A673 (cell line): ENCODE results near the gene VAV3. TPM values are rescaled to one million over a fixed set of nuclear protein-coding genes. Genes with fewer than 3 reads are reported as not detected.
A peak's percentile ranks its signal among the peaks of the same experiment; 100 is the strongest.

ENCODE experiments used
- BruUV-seq: library from RNA; stranded (reverse); fragments of 400-500 nt; replicated peaks from 2 replicates; lab custom pipeline; 2021; lab: Mats Ljungman, UMichigan
- CTCF ChIA-PET: fragments of 300-600 bp; sonication (Branson Sonifier 250); formaldehyde crosslinking; loops from one replicate; lab custom pipeline; 2022; ENCODE audit warnings: antibody characterized with exemption; lab: Charles Lee
- POLR2A ChIA-PET: fragments of 300-600 bp; sonication (Branson Sonifier 250); formaldehyde crosslinking; loops from one replicate; lab custom pipeline; 2022; ENCODE audit warnings: antibody characterized with exemption; ENCODE audit not compliant: low non-redundant PET; lab: Charles Lee
- DNase-seq: peaks from one replicate; pipeline ENCODE4 v3.0.0-alpha.2; 2015; ENCODE audit warnings: low spot score
- H3K27ac ChIP-seq: fragments of 200-600 bp; sonication (generic); 2 replicates; pipeline ENCODE4 v1.5.1; 2016; ENCODE audit warnings: mixed run types, low read depth, mild to moderate bottlenecking, mixed read lengths, antibody characterized with exemption, low read length; ENCODE audit not compliant: poor library complexity, severe bottlenecking
- H3K27me3 ChIP-seq: fragments of 200-600 bp; sonication (generic); replicated peaks from 2 replicates; pipeline ENCODE4 v1.6.1; 2017; ENCODE audit warnings: mixed run types, low read depth, mild to moderate bottlenecking, mixed read lengths, antibody characterized with exemption, low read length; ENCODE audit not compliant: insufficient read depth, poor library complexity
- H3K36me3 ChIP-seq: fragments of 200-600 bp; sonication (generic); 2 replicates; pipeline ENCODE4 v1.6.1; 2016; ENCODE audit warnings: mixed run types, mild to moderate bottlenecking, mixed read lengths, antibody characterized with exemption, low read length; ENCODE audit not compliant: insufficient read depth, poor library complexity, severe bottlenecking
- H3K4me1 ChIP-seq: fragments of 200-600 bp; sonication (generic); 2 replicates; pipeline ENCODE4 v1.6.1; 2017; ENCODE audit warnings: mixed run types, mild to moderate bottlenecking, mixed read lengths, antibody characterized with exemption, low read length; ENCODE audit not compliant: insufficient read depth, poor library complexity, severe bottlenecking
- H3K4me3 ChIP-seq: fragments of 200-600 bp; sonication (generic); 2 replicates; pipeline ENCODE4 v1.5.1; 2016; ENCODE audit warnings: low read depth, mixed run types, mild to moderate bottlenecking, mixed read lengths, low read length; ENCODE audit not compliant: poor library complexity, severe bottlenecking
- H3K9me3 ChIP-seq: fragments of 200-600 bp; sonication (generic); 2 replicates; pipeline ENCODE4 v1.6.1; 2016; ENCODE audit warnings: mixed run types, low read depth, mild to moderate bottlenecking, mixed read lengths, antibody characterized with exemption, low read length; ENCODE audit not compliant: poor library complexity, severe bottlenecking
- EZH2 ChIP-seq: fragments of 200-600 bp; sonication (generic); IDR thresholded peaks from 2 replicates; pipeline ENCODE4 v1.6.1; 2017; ENCODE audit warnings: borderline replicate concordance, low read depth, mild to moderate bottlenecking, mixed read lengths, antibody characterized with exemption, low read length; ENCODE audit not compliant: poor library complexity, severe bottlenecking
- intact Hi-C: fragments of 100-400 bp; cut with micrococcal nuclease; formaldehyde crosslinking; loops from one replicate; pipeline ENCODE4 v1.10.0; 2022; ENCODE audit not compliant: unreplicated experiment
- total RNA-seq: library from RNA; stranded (reverse); gene quantifications from 2 replicates; pipeline ENCODE4 v1.2.3, GENCODE V29; 2021
- TF ChIP-seq, protein P1 (sequence below): fragments of 300-800, 200-600 bp; sonication (generic); conservative IDR thresholded peaks from 2 replicates; pipeline ENCODE4 v1.5.1; 2017; ENCODE audit warnings: low read depth, mild to moderate bottlenecking, antibody characterized with exemption, low read length, moderate library complexity, mixed read lengths

VAV3 gene
- total RNA-seq, 1 experiment from 2014 or later = 0.30 TPM

DNA sequence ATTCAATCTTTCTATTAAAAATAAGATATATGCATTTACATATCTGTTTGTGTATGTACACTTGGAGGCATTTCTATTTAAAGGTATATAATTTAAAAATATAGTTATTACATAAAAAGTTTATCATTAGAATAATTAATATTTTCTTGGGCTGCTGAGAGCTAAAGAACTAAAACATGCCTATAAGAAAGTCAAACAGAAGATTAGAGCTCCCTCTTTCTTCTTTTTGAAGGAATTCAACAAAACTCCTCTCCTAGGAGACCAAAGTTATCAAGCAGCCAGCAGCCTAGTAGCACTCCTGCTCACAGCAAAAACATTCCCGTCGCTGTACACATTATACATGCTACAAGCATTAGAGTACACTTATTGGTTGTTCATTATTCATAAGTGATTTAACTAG, 216.4 kb downstream of the VAV3 start:
- intact Hi-C loops = loop anchor here (2.0 to 5.0 kb wide), 4 partner anchors 221 to 822 kb away; partner anchors contain the start of gene NTNG1
- Histone ChIP-seq H3K4me1 (peaks cover 25% of the 10 kb centered on the region), H3K27ac (no peak overlapping the region), H3K36me3 (no peaks in the 10 kb centered on the region), H3K27me3 (no peaks in the 10 kb centered on the region), H3K9me3 (no peaks in the 10 kb centered on the region), H3K4me3 (no peak overlapping the region)
- DNase-seq = peak; percentile 73
- CTCF ChIA-PET = interaction anchor here (0.6 to 0.7 kb wide), 4 partner anchors 42 to 604 kb away, joined by 3 read pairs; no protein-coding TSS in a partner anchor
- TF ChIP-seq EZH2 = no peak
- TF ChIP-seq, protein P1, sequence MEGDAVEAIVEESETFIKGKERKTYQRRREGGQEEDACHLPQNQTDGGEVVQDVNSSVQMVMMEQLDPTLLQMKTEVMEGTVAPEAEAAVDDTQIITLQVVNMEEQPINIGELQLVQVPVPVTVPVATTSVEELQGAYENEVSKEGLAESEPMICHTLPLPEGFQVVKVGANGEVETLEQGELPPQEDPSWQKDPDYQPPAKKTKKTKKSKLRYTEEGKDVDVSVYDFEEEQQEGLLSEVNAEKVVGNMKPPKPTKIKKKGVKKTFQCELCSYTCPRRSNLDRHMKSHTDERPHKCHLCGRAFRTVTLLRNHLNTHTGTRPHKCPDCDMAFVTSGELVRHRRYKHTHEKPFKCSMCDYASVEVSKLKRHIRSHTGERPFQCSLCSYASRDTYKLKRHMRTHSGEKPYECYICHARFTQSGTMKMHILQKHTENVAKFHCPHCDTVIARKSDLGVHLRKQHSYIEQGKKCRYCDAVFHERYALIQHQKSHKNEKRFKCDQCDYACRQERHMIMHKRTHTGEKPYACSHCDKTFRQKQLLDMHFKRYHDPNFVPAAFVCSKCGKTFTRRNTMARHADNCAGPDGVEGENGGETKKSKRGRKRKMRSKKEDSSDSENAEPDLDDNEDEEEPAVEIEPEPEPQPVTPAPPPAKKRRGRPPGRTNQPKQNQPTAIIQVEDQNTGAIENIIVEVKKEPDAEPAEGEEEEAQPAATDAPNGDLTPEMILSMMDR = peak; percentile 66
- POLR2A ChIA-PET = interaction anchor here (0.6 kb wide), 1 partner anchor 297 kb away, joined by 4 read pairs; no protein-coding TSS in a partner anchor
- BruUV-seq = no TSS peak

DNA sequence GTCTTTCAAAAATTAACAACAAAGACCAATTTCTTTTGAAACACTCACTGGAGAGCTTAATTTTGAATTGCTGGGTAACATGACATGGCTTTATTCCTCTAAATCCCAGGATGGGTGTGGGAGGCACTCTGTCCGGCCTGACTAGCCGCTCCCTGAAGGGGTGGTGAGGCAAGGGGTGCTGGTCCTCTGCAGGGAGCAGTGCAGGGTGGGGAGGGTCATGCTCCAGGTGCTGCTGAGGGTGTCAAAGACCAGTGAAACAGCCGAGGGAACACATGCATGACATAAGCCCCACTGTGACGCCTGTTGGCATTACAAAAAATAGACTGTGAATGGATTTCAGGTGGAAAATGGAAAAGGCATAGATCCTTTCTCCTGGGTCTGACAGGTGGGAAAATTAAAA, 223.7 kb downstream of the VAV3 start:
- Histone ChIP-seq H3K4me1 (peaks cover 5% of the 10 kb centered on the region), H3K27ac (no peak overlapping the region), H3K9me3 (no peaks in the 10 kb centered on the region), H3K4me3 (no peak overlapping the region), H3K36me3 (no peaks in the 10 kb centered on the region), H3K27me3 (no peaks in the 10 kb centered on the region)
- ChIA-PET POLR2A (no interaction called here), CTCF (no interaction called here)
- intact Hi-C loops = no loop called here
- no TSS peak for BruUV-seq
- no peak for DNase-seq
- TF ChIP-seq EZH2 = no peak
- TF ChIP-seq, protein P1 = no peak

DNA sequence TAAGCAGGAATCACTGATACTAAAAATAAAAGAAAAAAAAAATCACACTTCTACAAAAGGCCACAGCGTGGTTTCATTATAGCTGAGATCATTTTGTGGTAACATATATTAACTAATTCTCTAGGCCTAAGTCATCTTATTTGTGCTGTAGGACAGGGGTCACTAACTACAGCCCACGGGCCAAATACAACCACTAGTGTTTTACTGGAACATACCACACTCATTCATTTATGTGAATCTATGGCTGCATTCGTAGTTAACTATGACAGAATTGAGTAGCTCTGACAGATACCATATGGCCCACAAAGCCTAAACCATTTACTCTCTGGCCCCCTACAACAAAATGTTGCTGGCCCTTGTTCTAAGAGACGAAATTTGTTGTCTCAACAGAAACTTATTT, 224.4 kb downstream of the VAV3 start:
- H3K27ac ChIP-seq = no peak overlapping the region
- no peak for DNase-seq
- no peaks in the 10 kb centered on the region for H3K27me3 ChIP-seq
- no peak for TF ChIP-seq EZH2
- TF ChIP-seq, protein P1 = no peak
- H3K36me3 ChIP-seq = no peaks in the 10 kb centered on the region
- POLR2A ChIA-PET = no interaction called here
- peaks cover 5% of the 10 kb centered on the region for H3K4me1 ChIP-seq
- CTCF ChIA-PET = no interaction called here
- BruUV-seq = no TSS peak
- no peak overlapping the region for H3K4me3 ChIP-seq
- intact Hi-C loops = no loop called here
- H3K9me3 ChIP-seq = no peaks in the 10 kb centered on the region
